NCI-H1105 treated with DMSO at 0.1 percent for 48 hours (cell line): ENCODE data around the gene FRY.
"Not testable (repeated sequence)": the region's sequence is repeated elsewhere in the genome, so short reads cannot be mapped to it uniquely, and the experiment has no call there.

Experiments
- DNase-seq: peaks from one replicate; lab custom pipeline; 2025; lab: John Stamatoyannopoulos, UW

FRY gene

GRCh38 chr13:32041429-32041828, 9.9 kb downstream of the FRY start:
- no peak for DNase-seq

- no peak for DNase-seq
Observed at GRCh38 chr13:32042551-32042950, 11.0 kb downstream of the FRY start.

GRCh38 chr13:32044446-32044845, 12.9 kb downstream of the FRY start:
- DNase-seq: no peak

- no peak for DNase-seq
Observed at GRCh38 chr13:32045537-32045936, 14.0 kb downstream of the FRY start.

GRCh38 chr13:32045982-32046785, 14.6 kb downstream of the FRY start:
- peak; percentile 19 for DNase-seq

- DNase-seq: peak; percentile 49
Observed at GRCh38 chr13:32047088-32047487, 15.5 kb downstream of the FRY start.

GRCh38 chr13:32047793-32048192, 16.2 kb downstream of the FRY start:
- DNase-seq: no peak

GRCh38 chr13:32048816-32049215, 17.2 kb downstream of the FRY start:
- DNase-seq: peak; percentile 22

GRCh38 chr13:32051156-32051555, 19.6 kb downstream of the FRY start:
- DNase-seq: no peak

- peak; percentile 92 for DNase-seq
Observed at GRCh38 chr13:32056316-32056715, 24.7 kb downstream of the FRY start.

GRCh38 chr13:32057325-32057724, 25.8 kb downstream of the FRY start:
- DNase-seq: not testable (repeated sequence)

- no peak for DNase-seq
Observed at GRCh38 chr13:32059511-32059984, 28.0 kb downstream of the FRY start.

- no peak for DNase-seq
Observed at GRCh38 chr13:32060401-32060878, 28.9 kb downstream of the FRY start.

GRCh38 chr13:32063619-32064233, 32.2 kb downstream of the FRY start:
- DNase-seq: no peak

- DNase-seq: no peak
Observed at GRCh38 chr13:32067149-32067961, 35.8 kb downstream of the FRY start.

- DNase-seq: no peak
Observed at GRCh38 chr13:32068255-32068654, 36.7 kb downstream of the FRY start.

GRCh38 chr13:32073180-32073864, 41.7 kb downstream of the FRY start:
- no peak for DNase-seq

GRCh38 chr13:32075170-32075851, 43.7 kb downstream of the FRY start:
- peak; percentile 11 for DNase-seq

GRCh38 chr13:32079587-32079986, 48.0 kb downstream of the FRY start:
- no peak for DNase-seq

GRCh38 chr13:32080328-32080744, 48.8 kb downstream of the FRY start:
- DNase-seq: no peak

- no peak for DNase-seq
Observed at GRCh38 chr13:32081591-32081990, 50.0 kb downstream of the FRY start.
